ENCODE data around the gene NFIA.

- TF ChIP-seq, protein P1, sequence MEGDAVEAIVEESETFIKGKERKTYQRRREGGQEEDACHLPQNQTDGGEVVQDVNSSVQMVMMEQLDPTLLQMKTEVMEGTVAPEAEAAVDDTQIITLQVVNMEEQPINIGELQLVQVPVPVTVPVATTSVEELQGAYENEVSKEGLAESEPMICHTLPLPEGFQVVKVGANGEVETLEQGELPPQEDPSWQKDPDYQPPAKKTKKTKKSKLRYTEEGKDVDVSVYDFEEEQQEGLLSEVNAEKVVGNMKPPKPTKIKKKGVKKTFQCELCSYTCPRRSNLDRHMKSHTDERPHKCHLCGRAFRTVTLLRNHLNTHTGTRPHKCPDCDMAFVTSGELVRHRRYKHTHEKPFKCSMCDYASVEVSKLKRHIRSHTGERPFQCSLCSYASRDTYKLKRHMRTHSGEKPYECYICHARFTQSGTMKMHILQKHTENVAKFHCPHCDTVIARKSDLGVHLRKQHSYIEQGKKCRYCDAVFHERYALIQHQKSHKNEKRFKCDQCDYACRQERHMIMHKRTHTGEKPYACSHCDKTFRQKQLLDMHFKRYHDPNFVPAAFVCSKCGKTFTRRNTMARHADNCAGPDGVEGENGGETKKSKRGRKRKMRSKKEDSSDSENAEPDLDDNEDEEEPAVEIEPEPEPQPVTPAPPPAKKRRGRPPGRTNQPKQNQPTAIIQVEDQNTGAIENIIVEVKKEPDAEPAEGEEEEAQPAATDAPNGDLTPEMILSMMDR (IDR thresholded peaks at IDR 0.05): no peak
- TF ChIP-seq POLR2AphosphoS5 (IDR thresholded peaks at IDR 0.05) (no peak), POLR2A (IDR thresholded peaks at IDR 0.05) (no peak)
Observed at GRCh38 chr1:61310057-61310456, 227.7 kb downstream of the NFIA start.

Data from upper lobe of left lung (tissue), 4 donors.